OCI-LY1 (cell line): ENCODE results near the gene PRPSAP1.

Source experiments
- H2AFZ ChIP-seq: fragments of 200-600 bp; sonication (generic), shearing (Covaris generic); 2 replicates; pipeline ENCODE4 v1.6.0; 2014; ENCODE audit warnings: antibody characterized with exemption, mild to moderate bottlenecking, low read length
- H3F3A ChIP-seq: fragments of 200-600 bp; sonication (generic), shearing (Covaris generic); 2 replicates; pipeline ENCODE4 v1.6.0; 2014; ENCODE audit warnings: mild to moderate bottlenecking, antibody characterized with exemption, low read length, moderate library complexity; ENCODE audit not compliant: insufficient read depth
- H3K27ac ChIP-seq: fragments of 200-600 bp; sonication (generic); 2 replicates; pipeline ENCODE4 v1.5.1; 2014; ENCODE audit warnings: low read length, mixed run types, mild to moderate bottlenecking, low read depth; ENCODE audit not compliant: poor library complexity, severe bottlenecking
- H3K27me3 ChIP-seq: fragments of 200-600 bp; sonication (generic); 2 replicates; pipeline ENCODE4 v1.6.0; 2014; ENCODE audit warnings: antibody characterized with exemption, mild to moderate bottlenecking, low read length, moderate library complexity; ENCODE audit not compliant: insufficient read depth
- H3K36me3 ChIP-seq: fragments of 200-600 bp; sonication (generic); 2 replicates; pipeline ENCODE4 v1.6.1; 2014; ENCODE audit warnings: mild to moderate bottlenecking, antibody characterized with exemption, low read length, moderate library complexity, mixed read lengths; ENCODE audit not compliant: insufficient read depth
- H3K4me1 ChIP-seq: fragments of 200-600 bp; sonication (generic); 2 replicates; pipeline ENCODE4 v1.5.1; 2014; ENCODE audit warnings: mild to moderate bottlenecking, low read length, moderate library complexity; ENCODE audit not compliant: insufficient read depth, severe bottlenecking
- H3K4me2 ChIP-seq: fragments of 200-600 bp; sonication (generic), shearing (Covaris generic); 2 replicates; pipeline ENCODE4 v1.6.1; 2014; ENCODE audit warnings: low read length
- H3K4me3 ChIP-seq: fragments of 200-600 bp; sonication (generic); 2 replicates; pipeline ENCODE4 v1.5.1; 2014; ENCODE audit warnings: low read length, low read depth, mild to moderate bottlenecking, mixed read lengths; ENCODE audit not compliant: poor library complexity, severe bottlenecking
- H3K79me2 ChIP-seq: fragments of 200-600 bp; shearing (Covaris generic); 2 replicates; pipeline ENCODE4 v1.6.1; 2016; ENCODE audit warnings: mixed run types, low read length, mixed read lengths; ENCODE audit not compliant: insufficient read depth
- H3K9ac ChIP-seq: fragments of 200-600 bp; sonication (generic), shearing (Covaris generic); 2 replicates; pipeline ENCODE4 v1.6.1; 2014; ENCODE audit warnings: mild to moderate bottlenecking, low read length, mixed read lengths
- H3K9me2 ChIP-seq: fragments of 200-600 bp; sonication (generic), shearing (Covaris generic); 2 replicates; pipeline ENCODE4 v1.6.1; 2014; ENCODE audit warnings: low read depth, mild to moderate bottlenecking, low read length, mixed read lengths
- H3K9me3 ChIP-seq: fragments of 200-600 bp; shearing (Covaris generic); 2 replicates; pipeline ENCODE4 v1.6.1; 2014; ENCODE audit warnings: low read length, mixed read lengths
- H4K20me1 ChIP-seq: fragments of 200-600 bp; sonication (generic), shearing (Covaris generic); 2 replicates; pipeline ENCODE4 v1.6.0; 2016; ENCODE audit warnings: mild to moderate bottlenecking, low read length; ENCODE audit not compliant: insufficient read depth
- EZH2 ChIP-seq: fragments of 200-600 bp; sonication (generic), shearing (Covaris generic); IDR thresholded peaks from 2 replicates; pipeline ENCODE4 v1.8.0; 2017; ENCODE audit warnings: borderline replicate concordance, mixed run types, mild to moderate bottlenecking, antibody characterized with exemption, low read length, moderate library complexity, mixed read lengths
- TF ChIP-seq, protein P1 (sequence below): fragments of 200-600 bp; sonication (generic), shearing (Covaris generic); IDR thresholded peaks from 2 replicates; pipeline ENCODE4 v1.5.1; 2017; ENCODE audit warnings: mild to moderate bottlenecking, antibody characterized with exemption, low read length, moderate library complexity, mixed read lengths

Gene PRPSAP1

GRCh38 chr17:76274112-76274956 lies 79.4 kb downstream of the PRPSAP1 start:
- peaks cover 19% of the 10 kb centered on the region for H3K4me1 ChIP-seq
- no peaks in the 10 kb centered on the region for H3K9me3 ChIP-seq
- no peaks in the 10 kb centered on the region for H4K20me1 ChIP-seq
- no peak overlapping the region for H2AFZ ChIP-seq
- H3K4me2 ChIP-seq, result no peak overlapping the region
- no peak overlapping the region for H3K4me3 ChIP-seq
- TF ChIP-seq, protein P1, sequence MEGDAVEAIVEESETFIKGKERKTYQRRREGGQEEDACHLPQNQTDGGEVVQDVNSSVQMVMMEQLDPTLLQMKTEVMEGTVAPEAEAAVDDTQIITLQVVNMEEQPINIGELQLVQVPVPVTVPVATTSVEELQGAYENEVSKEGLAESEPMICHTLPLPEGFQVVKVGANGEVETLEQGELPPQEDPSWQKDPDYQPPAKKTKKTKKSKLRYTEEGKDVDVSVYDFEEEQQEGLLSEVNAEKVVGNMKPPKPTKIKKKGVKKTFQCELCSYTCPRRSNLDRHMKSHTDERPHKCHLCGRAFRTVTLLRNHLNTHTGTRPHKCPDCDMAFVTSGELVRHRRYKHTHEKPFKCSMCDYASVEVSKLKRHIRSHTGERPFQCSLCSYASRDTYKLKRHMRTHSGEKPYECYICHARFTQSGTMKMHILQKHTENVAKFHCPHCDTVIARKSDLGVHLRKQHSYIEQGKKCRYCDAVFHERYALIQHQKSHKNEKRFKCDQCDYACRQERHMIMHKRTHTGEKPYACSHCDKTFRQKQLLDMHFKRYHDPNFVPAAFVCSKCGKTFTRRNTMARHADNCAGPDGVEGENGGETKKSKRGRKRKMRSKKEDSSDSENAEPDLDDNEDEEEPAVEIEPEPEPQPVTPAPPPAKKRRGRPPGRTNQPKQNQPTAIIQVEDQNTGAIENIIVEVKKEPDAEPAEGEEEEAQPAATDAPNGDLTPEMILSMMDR, result no peak
- no peak for TF ChIP-seq EZH2
- no peaks in the 10 kb centered on the region for H3K79me2 ChIP-seq
- no peak overlapping the region for H3K27ac ChIP-seq
- H3K9me2 ChIP-seq, result no peaks in the 10 kb centered on the region
- H3F3A ChIP-seq, result no peaks in the 10 kb centered on the region
- H3K27me3 ChIP-seq, result no peaks in the 10 kb centered on the region; the same call in 1 of the 2 replicates
- no peak overlapping the region for H3K9ac ChIP-seq
- H3K36me3 ChIP-seq, result peaks cover under 1% of the 10 kb centered on the region; the same call in 1 of the 2 replicates

GRCh38 chr17:76273445-76274111 lies 80.1 kb downstream of the PRPSAP1 start:
- H3K4me2 ChIP-seq, result no peak overlapping the region
- no peak overlapping the region for H3K27ac ChIP-seq
- H3F3A ChIP-seq, result no peaks in the 10 kb centered on the region
- H3K36me3 ChIP-seq, result peaks cover 6% of the 10 kb centered on the region; the same call in 1 of the 2 replicates
- TF ChIP-seq EZH2, result no peak
- H3K27me3 ChIP-seq, result no peaks in the 10 kb centered on the region; the same call in 1 of the 2 replicates
- H3K9me3 ChIP-seq, result no peaks in the 10 kb centered on the region
- H3K4me3 ChIP-seq, result no peak overlapping the region
- no peak overlapping the region for H3K9ac ChIP-seq
- H4K20me1 ChIP-seq, result no peaks in the 10 kb centered on the region
- H3K79me2 ChIP-seq, result no peaks in the 10 kb centered on the region
- H2AFZ ChIP-seq, result no peak overlapping the region
- H3K4me1 ChIP-seq, result peaks cover 19% of the 10 kb centered on the region
- H3K9me2 ChIP-seq, result no peaks in the 10 kb centered on the region

DNA sequence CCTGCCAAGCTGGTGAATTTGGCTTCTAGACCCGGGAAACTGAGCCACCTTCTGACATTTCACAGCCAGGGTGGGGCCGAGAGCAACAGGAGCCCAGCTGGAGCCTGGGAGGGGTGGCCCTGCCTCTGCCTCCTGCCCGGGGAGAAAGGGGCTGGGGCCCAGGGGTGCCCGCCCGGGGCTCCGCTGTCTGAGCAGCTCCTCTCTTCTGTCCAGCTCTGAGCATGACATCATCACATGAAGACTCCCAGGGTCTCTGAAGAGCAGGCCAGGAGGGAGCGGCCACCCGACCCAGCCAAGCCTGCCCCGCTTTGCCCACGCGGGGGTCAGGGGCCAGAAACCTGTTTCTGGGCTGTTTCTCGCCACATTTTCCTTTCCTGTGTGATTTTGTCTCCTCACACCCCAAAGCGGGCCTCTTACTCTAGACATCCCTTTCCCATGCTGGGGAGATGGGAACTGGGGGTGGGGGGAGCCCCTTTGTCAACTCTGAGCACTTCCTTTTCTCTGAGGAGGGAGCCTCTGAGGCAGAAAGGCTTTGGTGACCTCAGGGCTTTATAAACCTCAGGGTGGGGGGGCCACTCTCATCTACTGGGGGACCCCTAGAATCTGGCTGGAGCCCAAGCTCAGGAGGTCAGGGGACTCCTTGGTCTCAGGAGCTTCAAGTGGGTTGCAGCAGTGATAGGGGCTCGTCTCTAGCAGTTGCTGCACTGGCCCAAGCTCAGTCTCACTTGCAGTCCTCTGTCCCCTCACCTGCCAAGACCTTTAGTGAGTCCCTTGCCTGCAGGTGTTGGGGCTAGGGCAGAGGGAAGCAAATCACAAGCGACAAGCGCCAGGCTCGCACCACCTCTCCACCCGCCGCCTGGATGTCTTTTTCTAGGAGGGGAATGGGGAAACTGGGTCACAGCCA lies 80.9 kb downstream of the PRPSAP1 start:
- H3K9ac ChIP-seq, result no peak overlapping the region
- H2AFZ ChIP-seq, result no peak overlapping the region

More for the DNA sequence above, 80.9 kb downstream of the PRPSAP1 start:
- H3F3A ChIP-seq, result no peaks in the 10 kb centered on the region
- H3K27ac ChIP-seq, result no peak overlapping the region
- no peaks in the 10 kb centered on the region for H4K20me1 ChIP-seq
- no peaks in the 10 kb centered on the region for H3K9me3 ChIP-seq
- H3K4me1 ChIP-seq, result peaks cover 23% of the 10 kb centered on the region
- peaks cover 10% of the 10 kb centered on the region for H3K36me3 ChIP-seq
- no peaks in the 10 kb centered on the region for H3K9me2 ChIP-seq
- no peaks in the 10 kb centered on the region; the same call in 1 of the 2 replicates for H3K27me3 ChIP-seq
- TF ChIP-seq EZH2, result no peak
- TF ChIP-seq, protein P1, result no peak
- peak overlapping the region; percentile 41 for H3K4me3 ChIP-seq
- H3K79me2 ChIP-seq, result no peaks in the 10 kb centered on the region
- H3K4me2 ChIP-seq, result peak overlapping the region; percentile 62
